ENCODE data around the gene AGBL4.

Gene AGBL4

GRCh38 chr1:48592330-48592729 is 1431.4 kb downstream of the AGBL4 start:
- H3K27ac ChIP-seq (ENCODE audit: low read depth, low read length, poor library complexity, severe bottlenecking): no peak overlapping the region
- H3K4me2 ChIP-seq (ENCODE audit: low read length): no peak overlapping the region
- H3K36me3 ChIP-seq (ENCODE audit: insufficient read depth, low read length): no peaks in the 10 kb centered on the region
- H4K20me1 ChIP-seq (ENCODE audit: insufficient read depth, low read length): no peaks in the 10 kb centered on the region
- H3K4me1 ChIP-seq (ENCODE audit: insufficient read depth, low read length, severe bottlenecking): no peaks in the 10 kb centered on the region
- no peaks in the 10 kb centered on the region for H3K9me2 ChIP-seq (ENCODE audit: low read depth, low read length)
- H3K4me3 ChIP-seq (ENCODE audit: low read depth, low read length, poor library complexity, severe bottlenecking): no peak overlapping the region
- no peaks in the 10 kb centered on the region for H3K27me3 ChIP-seq (ENCODE audit: insufficient read depth, low read length)
- H2AFZ ChIP-seq (ENCODE audit: low read length): no peak overlapping the region
- no peak overlapping the region for H3K9ac ChIP-seq (ENCODE audit: low read length)
- H3F3A ChIP-seq (ENCODE audit: insufficient read depth, low read length): no peaks in the 10 kb centered on the region
- no peaks in the 10 kb centered on the region for H3K9me3 ChIP-seq (ENCODE audit: low read length)
- TF ChIP-seq CTCF (IDR thresholded peaks at IDR 0.05; ENCODE audit: low read length) (no peak), EZH2 (IDR thresholded peaks at IDR 0.05; ENCODE audit: borderline replicate concordance, low read length) (no peak)
- H3K79me2 ChIP-seq (ENCODE audit: insufficient read depth, low read length): no peaks in the 10 kb centered on the region

DNA sequence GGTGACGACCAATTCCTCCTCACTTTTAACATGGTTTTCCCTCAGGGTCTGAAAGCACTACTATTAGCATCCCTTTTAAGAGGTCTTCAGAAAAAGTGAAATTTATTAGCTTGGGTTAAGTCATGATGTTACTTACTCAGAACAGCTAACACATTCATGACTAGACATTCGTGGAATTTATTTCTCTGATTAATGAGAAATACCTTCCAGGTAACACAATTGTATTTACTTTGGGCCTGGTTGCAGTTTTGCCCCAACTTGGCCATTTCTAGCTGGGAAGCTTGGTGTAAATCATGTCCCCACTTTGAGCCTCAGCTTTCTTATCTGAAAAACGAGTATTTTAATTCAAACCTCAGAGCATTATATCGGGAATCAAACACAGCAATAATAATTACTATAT is 1432.6 kb downstream of the AGBL4 start:
- no peak overlapping the region for H2AFZ ChIP-seq (ENCODE audit: low read length)
- no peak overlapping the region for H3K27ac ChIP-seq (ENCODE audit: low read depth, low read length, poor library complexity, severe bottlenecking)
- H3F3A ChIP-seq (ENCODE audit: insufficient read depth, low read length): no peaks in the 10 kb centered on the region
- H3K9ac ChIP-seq (ENCODE audit: low read length): no peak overlapping the region
- no peak overlapping the region for H3K4me3 ChIP-seq (ENCODE audit: low read depth, low read length, poor library complexity, severe bottlenecking)
- H3K4me1 ChIP-seq (ENCODE audit: insufficient read depth, low read length, severe bottlenecking): no peaks in the 10 kb centered on the region
- H3K9me3 ChIP-seq (ENCODE audit: low read length): no peaks in the 10 kb centered on the region
- no peaks in the 10 kb centered on the region for H4K20me1 ChIP-seq (ENCODE audit: insufficient read depth, low read length)
- no peaks in the 10 kb centered on the region for H3K9me2 ChIP-seq (ENCODE audit: low read depth, low read length)
- H3K27me3 ChIP-seq (ENCODE audit: insufficient read depth, low read length): no peaks in the 10 kb centered on the region
- no peaks in the 10 kb centered on the region for H3K79me2 ChIP-seq (ENCODE audit: insufficient read depth, low read length)
- TF ChIP-seq CTCF (IDR thresholded peaks at IDR 0.05; ENCODE audit: low read length): no peak
- no peak overlapping the region for H3K4me2 ChIP-seq (ENCODE audit: low read length)
- no peaks in the 10 kb centered on the region for H3K36me3 ChIP-seq (ENCODE audit: insufficient read depth, low read length)

DNA sequence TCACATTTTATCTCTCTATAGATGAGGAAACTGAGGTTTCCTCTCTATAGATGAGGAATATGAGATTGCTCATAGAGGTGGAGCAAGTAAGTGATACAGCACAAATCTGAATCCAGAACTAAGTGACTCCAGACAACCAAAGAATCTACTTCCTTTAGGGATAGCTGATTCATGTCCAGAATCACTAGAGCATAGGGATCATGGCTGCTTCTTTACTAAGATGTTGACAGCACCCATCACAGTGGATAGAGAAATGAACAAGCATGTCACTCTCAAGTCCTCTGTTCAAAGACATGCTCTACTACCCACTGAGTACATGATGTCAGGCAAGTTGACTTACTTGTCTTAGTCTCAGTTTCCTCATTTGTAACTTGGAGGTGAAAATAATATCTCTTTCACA is 1435.7 kb downstream of the AGBL4 start:
- Histone ChIP-seq H3K27ac (ENCODE audit: low read depth, low read length, poor library complexity, severe bottlenecking) (no peak overlapping the region), H3K36me3 (ENCODE audit: insufficient read depth, low read length) (no peaks in the 10 kb centered on the region), H3K4me2 (ENCODE audit: low read length) (no peak overlapping the region)

More for the DNA sequence above, 1435.7 kb downstream of the AGBL4 start:
- Histone ChIP-seq H3K27me3 (ENCODE audit: insufficient read depth, low read length) (no peaks in the 10 kb centered on the region), H3K79me2 (ENCODE audit: insufficient read depth, low read length) (no peaks in the 10 kb centered on the region), H3K4me1 (ENCODE audit: insufficient read depth, low read length, severe bottlenecking) (no peaks in the 10 kb centered on the region), H3K9ac (ENCODE audit: low read length) (no peak overlapping the region), H2AFZ (ENCODE audit: low read length) (no peak overlapping the region), H3K4me3 (ENCODE audit: low read depth, low read length, poor library complexity, severe bottlenecking) (no peak overlapping the region), H4K20me1 (ENCODE audit: insufficient read depth, low read length) (no peaks in the 10 kb centered on the region), H3K9me2 (ENCODE audit: low read depth, low read length) (no peaks in the 10 kb centered on the region), H3F3A (ENCODE audit: insufficient read depth, low read length) (no peaks in the 10 kb centered on the region), H3K9me3 (ENCODE audit: low read length) (no peaks in the 10 kb centered on the region)
- TF ChIP-seq EZH2 (IDR thresholded peaks at IDR 0.05; ENCODE audit: borderline replicate concordance, low read length) (no peak), CTCF (IDR thresholded peaks at IDR 0.05; ENCODE audit: low read length) (no peak)

All from OCI-LY1 (cell line).